ENCODE measurements around the gene JARID2. TPM values are rescaled to one million over a fixed set of nuclear protein-coding genes. Genes with fewer than 3 reads are reported as not detected.

The JARID2 gene
- polyA plus RNA-seq, 1 of the 3 experiments (the other 2 are of a cell fraction): 3.4 TPM

DNA sequence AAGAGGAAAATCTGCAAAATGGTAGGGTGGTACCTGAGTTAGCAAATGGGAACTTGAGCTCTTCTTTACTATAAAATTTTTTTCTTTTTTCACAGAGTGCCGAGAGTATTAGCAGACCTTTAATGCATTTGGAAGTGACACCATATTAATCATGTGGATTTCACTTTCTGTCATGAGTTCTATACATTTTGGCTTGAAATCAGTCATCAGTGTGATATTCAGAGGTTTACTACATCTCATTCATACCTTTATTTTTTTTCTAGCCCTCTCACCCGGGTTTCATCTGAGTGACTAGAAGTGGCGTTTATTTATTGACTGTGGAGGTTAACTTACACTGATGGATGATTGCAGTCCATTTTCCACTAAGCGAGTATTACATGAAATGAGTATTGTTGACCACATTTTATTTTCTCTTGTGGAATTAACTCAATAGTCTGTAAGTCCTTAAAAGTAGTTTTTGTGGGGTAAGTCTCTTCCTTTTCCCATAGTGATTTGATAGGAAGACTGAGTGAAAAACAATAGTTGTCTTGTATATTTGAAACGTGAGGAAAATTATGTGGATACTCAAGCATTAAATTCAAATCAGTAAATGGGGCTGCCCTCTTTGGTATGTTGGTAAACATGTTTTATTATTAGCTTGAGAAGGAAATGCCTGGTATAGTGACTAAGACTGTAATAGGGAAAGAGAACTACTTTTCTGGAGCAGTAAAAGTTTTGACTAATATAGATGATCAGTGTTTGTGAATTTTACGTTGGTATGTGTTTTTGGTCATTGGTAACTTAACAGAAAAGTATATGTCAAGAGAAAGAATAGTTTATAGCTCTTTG, 55.5 kb downstream of the JARID2 start (continued):
- TF ChIP-seq EZH2phosphoT487 (IDR thresholded peaks at IDR 0.05; ENCODE audit: borderline replicate concordance, low read depth): no peak

DNA sequence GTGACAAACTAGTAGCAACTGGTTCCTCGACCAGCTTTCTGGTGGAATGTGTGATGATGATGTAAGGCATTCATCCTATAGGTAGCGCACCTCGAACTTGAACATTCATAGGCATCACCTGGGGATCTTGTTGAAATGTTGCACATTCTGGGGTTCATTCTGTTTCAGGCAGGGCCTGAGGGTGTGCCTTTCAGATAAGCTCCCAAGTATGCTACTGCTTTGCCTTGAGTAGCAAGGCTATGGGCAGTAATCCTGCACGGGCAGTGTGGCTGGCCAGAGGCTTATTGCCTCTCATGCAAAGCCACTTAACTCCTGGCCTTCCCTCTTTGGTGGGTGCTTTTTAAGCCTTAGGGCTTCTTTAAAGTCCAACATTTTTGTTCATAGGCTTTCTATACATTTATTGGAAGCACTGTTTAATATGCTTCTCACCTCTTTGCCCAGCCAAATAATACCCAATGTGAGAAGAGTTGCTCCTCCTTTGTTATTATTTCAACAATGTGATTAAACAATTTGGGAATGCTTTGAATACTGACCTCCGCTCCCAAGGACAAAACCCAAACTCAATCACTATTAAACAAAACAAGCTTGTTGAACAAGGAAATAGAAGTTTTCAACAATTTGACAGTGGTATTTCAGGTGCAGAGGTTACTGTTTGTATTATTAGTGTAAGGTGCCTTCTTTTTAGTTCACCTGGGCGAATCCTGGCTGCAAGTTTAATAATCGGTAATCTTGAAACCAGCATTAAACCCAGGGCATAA, 57.5 kb downstream of the JARID2 start:
- Histone ChIP-seq H3K27me3 (ENCODE audit: insufficient read depth) (no peaks in the 10 kb centered on the region), H3K4me3 (ENCODE audit: low read depth in 2 of 2, low read length in 1 of 2) (no peak overlapping the region), H3K4me2 (no peak overlapping the region), H3K79me2 (ENCODE audit: insufficient read depth) (peaks cover 6% of the 10 kb centered on the region; the same call in 1 of the 2 replicates), H3K36me3 (replicated peaks in 1 of 2; ENCODE audit: control insufficient read depth in 1 of 2, insufficient read depth in 2 of 2, low read length in 1 of 2) (no peaks in the 10 kb centered on the region), H4K20me1 (ENCODE audit: insufficient read depth) (no peaks in the 10 kb centered on the region), H3K9me2 (no peaks in the 10 kb centered on the region), H2AFZ (ENCODE audit: low read depth) (no peak overlapping the region), H3F3A (replicated peaks; ENCODE audit: insufficient read depth) (no peaks in the 10 kb centered on the region), H3K27ac (ENCODE audit: low read depth in 2 of 2, low read length in 1 of 2) (no peak overlapping the region), H3K9ac (no peak overlapping the region), H3K9me3 (no peaks in the 10 kb centered on the region), H3K4me1 (ENCODE audit: control insufficient read depth in 1 of 2, insufficient read depth in 2 of 2, low read depth in 1 of 2, low read length in 1 of 2) (peaks cover 5 to 17% of the 10 kb centered on the region in 2 experiments)
- ChIA-PET CTCF (no interaction called here), POLR2A (no interaction called here)
- no peak for DNase-seq
- whole genome bisulfite sequencing (ENCODE audit: low lambda C conversion rate): 95% methylated on average over 6 of the region's 7 CpGs
- TF ChIP-seq ELF1 (IDR thresholded peaks at IDR 0.05): no peak
- TF ChIP-seq PBX3 (IDR thresholded peaks at IDR 0.05): no peak
- no peak for TF ChIP-seq NFIC (IDR thresholded peaks at IDR 0.05; ENCODE audit: borderline replicate concordance)
- TF ChIP-seq GATA2 (CRISPR knock-in tag; IDR thresholded peaks at IDR 0.05): no peak

DNA sequence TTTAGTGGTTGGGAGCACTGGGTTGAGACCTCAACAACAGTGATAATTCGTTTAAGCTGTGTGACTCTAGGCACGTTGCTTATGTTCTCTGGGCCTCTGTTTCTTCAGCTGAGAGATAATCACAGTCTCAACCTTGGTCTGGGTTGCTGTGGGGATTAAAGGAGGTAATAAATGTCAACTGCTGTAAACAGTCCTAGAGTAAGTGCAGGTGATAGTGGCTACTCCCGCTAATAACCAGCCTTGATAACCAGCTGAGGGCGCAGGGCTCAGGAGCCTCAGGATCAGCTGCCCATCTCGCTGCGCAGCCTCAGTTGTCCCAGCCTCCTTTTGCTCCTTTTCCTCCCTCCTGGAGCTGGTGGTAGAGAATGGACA, 58.0 kb downstream of the JARID2 start:
- Histone ChIP-seq H3K4me3 (ENCODE audit: low read depth in 2 of 2, low read length in 1 of 2) (no peak overlapping the region), H3K9ac (no peak overlapping the region), H3K27ac (ENCODE audit: low read depth in 2 of 2, low read length in 1 of 2) (no peak overlapping the region), H2AFZ (ENCODE audit: low read depth) (no peak overlapping the region), H3K4me2 (no peak overlapping the region), H4K20me1 (ENCODE audit: insufficient read depth) (no peaks in the 10 kb centered on the region), H3K9me3 (no peaks in the 10 kb centered on the region), H3K36me3 (replicated peaks in 1 of 2; ENCODE audit: control insufficient read depth in 1 of 2, insufficient read depth in 2 of 2, low read length in 1 of 2) (no peaks in the 10 kb centered on the region), H3F3A (replicated peaks; ENCODE audit: insufficient read depth) (no peaks in the 10 kb centered on the region), H3K27me3 (ENCODE audit: insufficient read depth) (no peaks in the 10 kb centered on the region), H3K79me2 (ENCODE audit: insufficient read depth) (peaks cover 8% of the 10 kb centered on the region; the same call in 1 of the 2 replicates), H3K9me2 (no peaks in the 10 kb centered on the region), H3K4me1 (ENCODE audit: control insufficient read depth in 1 of 2, insufficient read depth in 2 of 2, low read depth in 1 of 2, low read length in 1 of 2) (peaks cover 10 to 23% of the 10 kb centered on the region in 2 experiments)
- WGBS (ENCODE audit: low lambda C conversion rate): 95% methylated on average over 3 of the region's 6 CpGs
- ChIA-PET CTCF (no interaction called here), POLR2A (no interaction called here)
- TF ChIP-seq ELF1 (IDR thresholded peaks at IDR 0.05): no peak
- TF ChIP-seq MXI1 (IDR thresholded peaks at IDR 0.05; ENCODE audit: low read depth, low read length): no peak
- TF ChIP-seq TEAD4 (IDR thresholded peaks at IDR 0.05; ENCODE audit: borderline replicate concordance, insufficient read depth): no peak
- TF ChIP-seq TAF1 (IDR thresholded peaks at IDR 0.05; ENCODE audit: borderline replicate concordance, low read depth, low read length): no peak
- TF ChIP-seq SIN3A (IDR thresholded peaks at IDR 0.05; ENCODE audit: borderline replicate concordance, low read depth, low read length): no peak
- TF ChIP-seq FOXM1 (IDR thresholded peaks at IDR 0.05; ENCODE audit: low read depth): no peak
- no peak for DNase-seq

All from SK-N-SH (cell line).